ENCODE data around the gene STMN3.
A peak's percentile ranks its signal among the peaks of the same experiment; 100 is the strongest.

The STMN3 gene

GRCh38 chr20:63653041-63653973 lies at the start of gene STMN3:
Gene STMN3 (minus strand): TSS chr20:63653424. CDS start chr20:63653345, 79 bp downstream.
- DNase-seq = peak; percentile 82

GRCh38 chr20:63702036-63702665 lies 48.9 kb upstream of the STMN3 start:
- DNase-seq = no peak

GRCh38 chr20:63701329-63702035 lies 48.3 kb upstream of the STMN3 start:
- DNase-seq = no peak

GRCh38 chr20:63701051-63701328 lies 47.8 kb upstream of the STMN3 start:
- DNase-seq = no peak

GRCh38 chr20:63700199-63701050 lies 47.2 kb upstream of the STMN3 start:
- no peak for DNase-seq

- no peak for DNase-seq
These were observed 46.4 kb upstream of the STMN3 start for GRCh38 chr20:63699466-63700198.

- DNase-seq = no peak
These were observed 45.7 kb upstream of the STMN3 start for GRCh38 chr20:63698739-63699465.

GRCh38 chr20:63697868-63698545 lies 44.8 kb upstream of the STMN3 start:
- DNase-seq = no peak

- DNase-seq = no peak
These were observed 44.2 kb upstream of the STMN3 start for GRCh38 chr20:63697357-63697867.

- no peak for DNase-seq
These were observed 43.6 kb upstream of the STMN3 start, which contains the start of gene TNFRSF6B for GRCh38 chr20:63696628-63697356. Gene TNFRSF6B (plus strand): TSS chr20:63696652. CDS start chr20:63696768, 116 bp downstream.

- peak; percentile 29 for DNase-seq
These were observed 43.0 kb upstream of the STMN3 start for GRCh38 chr20:63696306-63696627.

GRCh38 chr20:63695424-63696305 lies 42.4 kb upstream of the STMN3 start:
- no peak for DNase-seq

GRCh38 chr20:63694584-63695423 lies 41.6 kb upstream of the STMN3 start:
- DNase-seq = no peak

GRCh38 chr20:63693733-63694583 lies 40.7 kb upstream of the STMN3 start:
- no peak for DNase-seq

GRCh38 chr20:63693083-63693732 lies 40.0 kb upstream of the STMN3 start:
- DNase-seq = no peak

- DNase-seq = no peak
These were observed 39.3 kb upstream of the STMN3 start for GRCh38 chr20:63692436-63693082.

Data from MV-4-11 (cell line).